Measurements from ENCODE around the gene SCAANT1.

Gene SCAANT1

DNA sequence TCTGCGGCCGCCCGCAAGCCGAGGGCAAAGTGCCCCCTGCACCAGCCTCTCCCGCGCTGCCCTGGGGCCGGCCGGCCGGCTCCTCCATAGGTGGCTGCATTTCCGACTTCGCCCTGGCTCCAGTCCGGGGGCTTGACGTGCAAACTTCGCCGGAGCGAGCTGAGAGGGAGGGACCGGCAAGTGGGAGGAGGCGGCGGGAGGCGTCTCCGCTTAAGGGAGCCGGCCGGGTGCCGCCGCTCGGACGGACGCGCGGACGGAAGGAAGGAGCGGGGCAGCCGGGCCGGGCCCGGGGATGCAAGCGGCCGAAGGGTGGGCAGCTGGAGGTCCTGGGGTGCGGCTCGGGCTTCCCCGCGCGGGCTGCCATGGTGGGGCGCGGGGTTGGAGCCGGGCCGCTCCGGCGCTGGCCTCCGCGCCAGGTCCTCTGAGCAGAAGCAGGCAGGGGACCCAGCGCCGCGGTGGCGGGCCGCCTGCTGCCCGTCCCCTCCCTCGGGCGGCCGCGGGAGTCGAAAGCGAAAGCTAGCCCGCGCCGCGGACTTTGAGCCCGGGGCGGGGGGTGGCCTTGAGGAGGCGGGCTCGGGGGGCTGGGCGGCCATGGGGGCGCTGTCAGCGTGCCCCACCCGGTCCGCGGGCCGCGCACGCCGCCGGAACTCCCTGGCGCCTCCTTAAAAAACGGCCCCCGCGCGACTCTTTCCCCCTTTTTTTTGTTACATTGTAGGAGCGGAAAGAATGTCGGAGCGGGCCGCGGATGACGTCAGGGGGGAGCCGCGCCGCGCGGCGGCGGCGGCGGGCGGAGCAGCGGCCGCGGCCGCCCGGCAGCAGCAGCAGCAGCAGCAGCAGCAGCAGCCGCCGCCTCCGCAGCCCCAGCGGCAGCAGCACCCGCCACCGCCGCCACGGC, at the start of gene SCAANT1:
Gene SCAANT1, minus strand, starts transcription at position 511 of the 895 bp plus-strand sequence.
- DNase-seq = peak; percentile 94

GRCh38 chr3:63961891-63962290, 49.7 kb upstream of the SCAANT1 start:
- no peak for DNase-seq

DNA sequence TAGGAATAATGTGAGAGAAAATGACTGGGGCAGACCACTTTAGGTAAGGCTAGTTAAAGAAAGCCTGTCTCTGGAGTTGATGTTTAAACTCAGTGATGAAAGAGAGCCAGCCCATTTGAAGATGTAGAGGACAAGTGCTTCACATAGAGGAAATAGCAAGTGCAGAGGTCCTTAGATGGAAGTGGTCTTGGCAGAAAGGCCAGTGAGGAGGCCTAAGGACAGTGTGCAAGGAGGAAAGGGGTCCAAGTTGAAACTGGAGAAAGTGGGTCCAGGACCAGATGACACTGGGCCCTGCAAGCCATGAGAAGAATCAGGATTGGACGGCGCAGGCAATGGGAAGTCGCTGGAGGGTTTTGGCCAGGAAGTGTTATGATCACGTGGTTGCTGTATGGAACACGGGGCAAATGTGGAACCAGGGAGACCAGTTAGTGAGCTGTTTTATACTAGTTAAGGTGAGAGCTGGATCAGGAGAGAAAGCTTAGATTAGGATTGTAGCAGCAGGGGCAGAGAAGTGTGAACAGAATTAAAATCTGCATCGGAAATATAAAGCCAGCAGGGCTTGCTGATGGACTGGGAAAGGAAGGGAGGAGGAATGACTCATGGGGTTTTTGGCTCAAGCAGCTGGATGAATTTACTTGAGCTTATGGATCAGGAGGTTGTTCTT, 48.0 kb upstream of the SCAANT1 start:
- DNase-seq = peak; percentile 53

- DNase-seq = no peak
These were observed 47.0 kb upstream of the SCAANT1 start for GRCh38 chr3:63959146-63959545.

GRCh38 chr3:63955830-63956545, 43.8 kb upstream of the SCAANT1 start:
- DNase-seq = no peak

DNA sequence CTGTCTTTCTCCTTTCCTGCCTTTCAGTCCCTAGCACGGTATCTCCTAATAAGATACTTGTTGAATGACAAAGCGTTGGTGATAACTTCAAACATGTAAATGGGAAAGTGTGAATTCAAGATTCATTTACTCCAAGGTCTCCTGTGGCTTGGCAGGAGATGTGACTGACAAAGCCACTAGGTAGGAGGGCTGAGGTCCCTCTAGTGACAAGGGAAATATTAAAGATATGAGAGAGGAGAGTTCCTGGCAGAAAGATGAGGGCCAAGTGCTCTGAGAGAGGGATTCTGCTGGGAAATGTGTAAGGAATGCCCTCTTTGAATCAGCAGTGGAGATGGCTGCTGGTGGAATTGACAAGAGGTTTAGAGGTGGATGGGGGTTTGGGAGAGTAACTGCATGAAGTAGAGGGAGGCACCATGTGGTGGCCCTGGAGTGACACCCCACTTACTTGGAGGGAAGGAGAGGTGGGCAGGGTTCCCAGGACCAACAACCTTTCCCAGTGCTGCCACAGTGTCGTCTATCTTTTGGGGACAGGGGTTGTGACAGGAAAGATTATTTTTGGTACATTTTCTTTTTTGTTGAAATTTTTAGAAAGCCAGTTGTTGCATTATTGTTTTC, 43.0 kb upstream of the SCAANT1 start:
- DNase-seq = no peak

DNA sequence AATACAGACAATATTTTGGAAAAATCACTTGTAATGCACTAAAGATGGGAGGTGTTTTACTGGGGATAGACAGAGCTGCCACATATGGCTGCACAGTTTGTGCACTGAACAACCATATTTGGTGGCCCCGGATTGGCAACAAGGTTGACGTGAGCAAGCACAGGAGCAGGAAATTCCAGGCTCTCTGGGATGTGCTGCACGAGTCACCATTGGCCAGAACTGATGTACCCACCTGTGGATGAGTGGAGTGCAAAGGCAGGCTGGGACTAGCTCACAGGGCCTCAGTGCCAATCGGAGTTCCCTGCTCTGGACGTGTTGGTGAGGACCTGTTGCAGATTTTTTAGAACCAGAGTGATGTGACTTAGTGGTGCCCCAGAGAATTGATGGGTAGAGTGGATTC, 42.0 kb upstream of the SCAANT1 start:
- DNase-seq = no peak

GRCh38 chr3:63952248-63952594, 40.0 kb upstream of the SCAANT1 start:
- no peak for DNase-seq

- DNase-seq = no peak
These were observed 39.5 kb upstream of the SCAANT1 start for GRCh38 chr3:63951492-63952247.

- no peak for DNase-seq
These were observed 38.5 kb upstream of the SCAANT1 start for GRCh38 chr3:63950698-63951097.

- DNase-seq = no peak
These were observed 36.8 kb upstream of the SCAANT1 start for GRCh38 chr3:63949005-63949404.

- DNase-seq = no peak
These were observed 35.4 kb upstream of the SCAANT1 start for GRCh38 chr3:63947594-63947993.

GRCh38 chr3:63946753-63947152, 34.6 kb upstream of the SCAANT1 start:
- no peak for DNase-seq

DNA sequence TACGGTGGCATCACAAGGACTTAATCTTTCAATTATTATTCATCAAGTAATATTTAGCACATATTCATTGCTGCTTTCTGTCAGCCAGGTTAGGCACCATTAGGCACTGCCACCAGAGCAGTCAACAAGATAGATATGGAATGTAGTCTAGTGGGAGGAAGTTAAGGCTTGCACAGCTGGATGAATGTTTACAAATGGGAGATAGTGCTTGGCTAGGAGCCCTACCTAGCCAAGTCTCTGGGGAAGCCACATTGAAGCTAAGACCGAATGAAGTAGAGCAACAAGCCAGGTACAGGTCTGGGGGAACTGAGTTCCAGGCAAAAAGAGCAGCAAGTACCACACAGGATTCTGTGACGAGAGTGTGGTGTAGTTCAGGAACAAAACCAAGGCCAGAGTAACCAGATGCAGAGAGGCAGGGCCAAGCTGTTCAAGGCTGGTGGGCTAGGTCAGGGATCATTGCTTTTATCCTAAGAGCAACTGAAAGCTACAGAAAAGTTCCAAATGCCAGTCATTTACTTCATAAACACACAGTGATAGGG, 33.4 kb upstream of the SCAANT1 start:
- DNase-seq = no peak

DNA sequence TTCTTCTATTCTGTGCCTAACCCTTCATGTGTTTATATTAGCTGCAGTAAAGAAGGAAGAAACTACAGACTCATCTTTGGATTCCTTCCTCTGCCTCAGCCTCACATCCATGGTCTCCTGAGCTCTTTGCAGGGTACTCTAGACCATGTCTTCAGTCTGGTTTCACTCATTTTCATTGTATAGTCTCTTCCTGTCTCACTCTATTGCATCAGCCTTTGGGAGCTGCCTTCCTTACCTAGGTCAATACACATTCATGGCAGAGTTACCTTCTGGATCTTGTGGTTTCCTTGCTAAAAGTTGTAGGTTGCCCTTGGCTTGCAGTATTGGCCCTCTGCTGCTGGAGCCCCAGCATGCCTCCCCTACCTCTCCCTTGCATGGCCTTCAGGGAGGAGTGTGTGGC, 31.5 kb upstream of the SCAANT1 start:
- DNase-seq = no peak

- DNase-seq = no peak
These were observed 30.3 kb upstream of the SCAANT1 start for GRCh38 chr3:63942528-63942927.

DNA sequence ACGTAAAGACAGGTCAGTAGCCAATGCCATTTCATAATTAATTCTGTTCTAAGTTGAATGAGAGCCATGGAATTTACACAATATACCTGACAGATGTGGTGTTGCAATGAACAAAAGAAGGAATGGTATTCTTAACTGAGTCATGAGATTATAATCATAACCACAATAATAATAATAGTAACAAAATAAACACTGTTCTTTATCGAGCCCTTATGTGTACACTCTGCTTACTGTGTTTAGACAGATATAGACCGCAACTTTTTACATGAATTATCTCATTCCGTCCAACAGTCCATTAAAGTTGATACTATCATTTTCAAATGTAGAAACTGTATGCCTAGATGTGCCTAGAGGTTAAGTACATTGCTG, 28.2 kb upstream of the SCAANT1 start:
- no peak for DNase-seq

GRCh38 chr3:63937661-63938651, 25.8 kb upstream of the SCAANT1 start:
- no peak for DNase-seq

DNA sequence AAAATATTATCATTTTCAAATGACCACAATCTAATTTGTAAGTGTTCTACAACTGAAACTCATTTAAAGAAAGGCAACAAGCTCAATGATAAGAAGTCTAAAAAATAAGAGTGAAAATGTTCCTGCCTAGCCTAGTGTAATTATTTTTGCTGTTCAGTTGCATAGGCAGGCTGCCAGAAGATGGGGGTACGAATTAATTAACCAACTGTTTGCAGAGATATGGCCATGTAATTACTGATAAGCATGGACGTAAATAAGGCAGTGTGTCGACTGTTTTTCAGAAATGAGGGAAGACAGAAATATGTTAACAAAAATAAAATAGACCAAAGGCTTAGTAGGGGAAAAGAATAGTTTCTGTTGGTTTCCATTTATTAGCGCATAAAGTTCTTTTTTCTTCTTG, 24.7 kb upstream of the SCAANT1 start:
- DNase-seq = no peak

GRCh38 chr3:63934041-63934866, 22.1 kb upstream of the SCAANT1 start:
- DNase-seq = no peak
